GM23338 (cell line): ENCODE data around the gene PLAAT2. TPM values are rescaled to one million over a fixed set of nuclear protein-coding genes. Genes with fewer than 3 reads are reported as not detected.
A peak's percentile ranks its signal among the peaks of the same experiment; 100 is the strongest.

Experiments
- ATAC-seq: fragments of 200-7000 bp; cut with Tn5 transposase; 3 replicates; pipeline ENCODE4 v1.9.1; 2020
- DNase-seq: peaks from one replicate; pipeline ENCODE4 v3.0.0-alpha.2; 2015; ENCODE audit warnings: low spot score
- H2AFZ ChIP-seq: fragments of 200-600 bp; sonication (generic); 2 replicates; pipeline ENCODE4 v1.8.0; 2016; ENCODE audit warnings: antibody characterized with exemption, mild to moderate bottlenecking, moderate library complexity
- H3F3A ChIP-seq: fragments of 200-600 bp; sonication (generic); replicated peaks from 2 replicates; pipeline ENCODE4 v1.8.0; 2017; ENCODE audit warnings: antibody characterized with exemption, mixed run types, low read depth
- H3K27ac ChIP-seq: fragments of 200-600 bp; sonication (generic); 2 replicates; pipeline ENCODE4 v1.6.1; 2016; ENCODE audit warnings: low read depth
- H3K27me3 ChIP-seq: fragments of 200-600 bp; sonication (generic); 2 replicates; pipeline ENCODE4 v1.8.0; 2016; ENCODE audit warnings: mild to moderate bottlenecking, mixed run types, moderate library complexity; ENCODE audit not compliant: insufficient read depth
- H3K36me3 ChIP-seq: fragments of 200-600 bp; sonication (generic); 2 replicates; pipeline ENCODE4 v1.8.0; 2016; ENCODE audit warnings: mild to moderate bottlenecking; ENCODE audit not compliant: insufficient read depth
- H3K4me1 ChIP-seq: fragments of 200-600 bp; sonication (generic); 2 replicates; pipeline ENCODE4 v1.8.0; 2016; ENCODE audit warnings: mild to moderate bottlenecking, moderate library complexity; ENCODE audit not compliant: insufficient read depth
- H3K4me2 ChIP-seq: fragments of 200-600 bp; sonication (generic); 2 replicates; pipeline ENCODE4 v1.7.1; 2017; ENCODE audit warnings: mixed run types
- H3K4me3 ChIP-seq: fragments of 200-600 bp; sonication (generic); 2 replicates; pipeline ENCODE4 v1.6.1; 2016; ENCODE audit warnings: mixed run types
- H3K79me2 ChIP-seq: fragments of 200-600 bp; sonication (generic); replicated peaks from 2 replicates; pipeline ENCODE4 v1.8.0; 2017; ENCODE audit warnings: mild to moderate bottlenecking; ENCODE audit not compliant: insufficient read depth
- H3K9me2 ChIP-seq: fragments of 200-600 bp; sonication (generic); 2 replicates; pipeline ENCODE4 v1.8.0; 2017; ENCODE audit not compliant: insufficient read depth
- H4K20me1 ChIP-seq: fragments of 200-600 bp; sonication (generic); replicated peaks from 2 replicates; pipeline ENCODE4 v1.8.0; 2017; ENCODE audit warnings: mild to moderate bottlenecking; ENCODE audit not compliant: insufficient read depth
- H3K27ac Mint-ChIP-seq: 2 replicates; pipeline ENCODE4 v1.8.0; 2020; ENCODE audit warnings: inconsistent platforms, mild to moderate bottlenecking, moderate library complexity, mixed read lengths
- H3K27me3 Mint-ChIP-seq: 3 replicates; pipeline ENCODE4 v1.8.0; 2022; ENCODE audit warnings: low read depth, mild to moderate bottlenecking, moderate library complexity, mixed read lengths, inconsistent platforms; ENCODE audit not compliant: insufficient read depth, poor library complexity
- H3K36me3 Mint-ChIP-seq: 3 replicates; pipeline ENCODE4 v1.8.0; 2021; ENCODE audit warnings: low read depth, mild to moderate bottlenecking, inconsistent platforms, moderate library complexity, mixed read lengths
- H3K4me1 Mint-ChIP-seq: 3 replicates; pipeline ENCODE4 v1.8.0; 2020; ENCODE audit warnings: mild to moderate bottlenecking, inconsistent platforms, mixed read lengths
- H3K4me3 Mint-ChIP-seq: 3 replicates; pipeline ENCODE4 v1.8.0; 2021; ENCODE audit warnings: moderate library complexity, mild to moderate bottlenecking, inconsistent platforms, mixed read lengths
- H3K9me3 Mint-ChIP-seq: 3 replicates; pipeline ENCODE4 v1.8.0; 2020; ENCODE audit warnings: moderate library complexity, mild to moderate bottlenecking, inconsistent platforms, mixed read lengths
- CREB1 ChIP-seq: fragments of 250-450 bp; sonication (Bioruptor Pico); IDR thresholded peaks from 2 replicates; pipeline ENCODE4 v1.5.0; 2020; ENCODE audit warnings: low read depth, mild to moderate bottlenecking, moderate library complexity
- ETS1 ChIP-seq: IDR thresholded peaks from 2 replicates; pipeline ENCODE4 v1.6.1; 2016; ENCODE audit warnings: antibody characterized with exemption
- EZH2phosphoT487 ChIP-seq: fragments of 200-600 bp; sonication (generic); IDR thresholded peaks from one replicate; pipeline ENCODE4 v1.8.1; 2018; ENCODE audit warnings: antibody characterized with exemption; ENCODE audit not compliant: unreplicated experiment
- POLR2AphosphoS5 ChIP-seq: IDR thresholded peaks from 2 replicates; pipeline ENCODE4 v1.6.1; 2016; ENCODE audit warnings: antibody characterized with exemption, low read depth
- ZNF114 ChIP-seq: fragments of 250-450 bp; sonication (Bioruptor Pico); IDR thresholded peaks from 2 replicates; pipeline ENCODE4 v1.5.0; 2020; ENCODE audit warnings: mild to moderate bottlenecking, moderate library complexity
- ZNF331 ChIP-seq: fragments of 250-450 bp; sonication (Bioruptor Pico); IDR thresholded peaks from 2 replicates; pipeline ENCODE4 v1.5.0; 2020; ENCODE audit warnings: low read depth, mild to moderate bottlenecking, moderate library complexity
- ZNF462 ChIP-seq: fragments of 250-450 bp; sonication (Bioruptor Pico); IDR thresholded peaks from 2 replicates; pipeline ENCODE4 v1.5.0; 2020; ENCODE audit warnings: mild to moderate bottlenecking, moderate library complexity
- polyA plus RNA-seq: library from polyadenylated mRNA; unstranded; fragments of >200 nt; fragmentation: Nextera tagmentation; extraction: Ambion mirVana; gene quantifications from 2 replicates; pipeline ENCODE4 v1.2.1, GENCODE V29; 2016
- total RNA-seq: library from RNA; depleted of rRNA; stranded (reverse); fragments of >200 nt; shearing (Covaris generic); gene quantifications from 2 replicates; pipeline ENCODE4 v1.2.3, GENCODE V29; 2014
- TF ChIP-seq, protein P1 (sequence below): IDR thresholded peaks from one replicate; pipeline ENCODE4 v1.6.1; 2018; ENCODE audit warnings: antibody characterized with exemption; ENCODE audit not compliant: unreplicated experiment

Gene PLAAT2
- total and polyA plus RNA-seq, 2 experiments from 2014 or later: 0.66 to 0.78 TPM

- H3K36me3 Mint-ChIP-seq: no peaks in the 10 kb centered on the region; the same call in 2 of the 3 replicates
- no peak for TF ChIP-seq ZNF462 (CRISPR knock-in tag)
- TF ChIP-seq CREB1 (CRISPR knock-in tag): no peak
- no peak for TF ChIP-seq ZNF331 (CRISPR knock-in tag)
- TF ChIP-seq, protein P1, sequence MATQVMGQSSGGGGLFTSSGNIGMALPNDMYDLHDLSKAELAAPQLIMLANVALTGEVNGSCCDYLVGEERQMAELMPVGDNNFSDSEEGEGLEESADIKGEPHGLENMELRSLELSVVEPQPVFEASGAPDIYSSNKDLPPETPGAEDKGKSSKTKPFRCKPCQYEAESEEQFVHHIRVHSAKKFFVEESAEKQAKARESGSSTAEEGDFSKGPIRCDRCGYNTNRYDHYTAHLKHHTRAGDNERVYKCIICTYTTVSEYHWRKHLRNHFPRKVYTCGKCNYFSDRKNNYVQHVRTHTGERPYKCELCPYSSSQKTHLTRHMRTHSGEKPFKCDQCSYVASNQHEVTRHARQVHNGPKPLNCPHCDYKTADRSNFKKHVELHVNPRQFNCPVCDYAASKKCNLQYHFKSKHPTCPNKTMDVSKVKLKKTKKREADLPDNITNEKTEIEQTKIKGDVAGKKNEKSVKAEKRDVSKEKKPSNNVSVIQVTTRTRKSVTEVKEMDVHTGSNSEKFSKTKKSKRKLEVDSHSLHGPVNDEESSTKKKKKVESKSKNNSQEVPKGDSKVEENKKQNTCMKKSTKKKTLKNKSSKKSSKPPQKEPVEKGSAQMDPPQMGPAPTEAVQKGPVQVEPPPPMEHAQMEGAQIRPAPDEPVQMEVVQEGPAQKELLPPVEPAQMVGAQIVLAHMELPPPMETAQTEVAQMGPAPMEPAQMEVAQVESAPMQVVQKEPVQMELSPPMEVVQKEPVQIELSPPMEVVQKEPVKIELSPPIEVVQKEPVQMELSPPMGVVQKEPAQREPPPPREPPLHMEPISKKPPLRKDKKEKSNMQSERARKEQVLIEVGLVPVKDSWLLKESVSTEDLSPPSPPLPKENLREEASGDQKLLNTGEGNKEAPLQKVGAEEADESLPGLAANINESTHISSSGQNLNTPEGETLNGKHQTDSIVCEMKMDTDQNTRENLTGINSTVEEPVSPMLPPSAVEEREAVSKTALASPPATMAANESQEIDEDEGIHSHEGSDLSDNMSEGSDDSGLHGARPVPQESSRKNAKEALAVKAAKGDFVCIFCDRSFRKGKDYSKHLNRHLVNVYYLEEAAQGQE: no peak
- TF ChIP-seq ZNF114 (CRISPR knock-in tag): no peak
- TF ChIP-seq POLR2AphosphoS5: no peak
- no peak for TF ChIP-seq ETS1
- no peak for TF ChIP-seq EZH2phosphoT487
- ATAC-seq (no peak), DNase-seq (no peak)
- Histone ChIP-seq H2AFZ (no peak overlapping the region), H3K4me2 (peak overlapping the region; percentile 80), H3K9me2 (no peaks in the 10 kb centered on the region), H3F3A (peaks cover 31% of the 10 kb centered on the region), H3K36me3 (no peaks in the 10 kb centered on the region), H4K20me1 (no peaks in the 10 kb centered on the region), H3K4me1 (peaks cover 49% of the 10 kb centered on the region), H3K27ac (peak overlapping the region; percentile 28; the same call in 1 of the 2 replicates), H3K79me2 (peaks cover 81% of the 10 kb centered on the region), H3K4me3 (no peak overlapping the region), H3K27me3 (no peaks in the 10 kb centered on the region)
- H3K4me3 Mint-ChIP-seq: no peak overlapping the region
- no peak overlapping the region for H3K27ac Mint-ChIP-seq
- H3K27me3 Mint-ChIP-seq: peaks cover 14% of the 10 kb centered on the region
- H3K4me1 Mint-ChIP-seq: peaks cover 43% of the 10 kb centered on the region
- no peaks in the 10 kb centered on the region for H3K9me3 Mint-ChIP-seq
Observed at GRCh38 chr11:63609536-63609935, 46.4 kb upstream of the PLAAT2 start.
